Fibroblast of lung (primary cell): ENCODE data around the gene RARG. TPM values are rescaled to one million over a fixed set of nuclear protein-coding genes. Genes with fewer than 3 reads are reported as not detected.
A peak's percentile ranks its signal among the peaks of the same experiment; 100 is the strongest.

ENCODE experiments used
- DNase-seq, 2 donors: peaks; one replicate each; pipeline versions ENCODE4 v3.0.0 to v3.0.0-alpha.2; 2010; ENCODE audit warnings: low read depth in 2 of 2
- H2AFZ ChIP-seq: 2 replicates; pipeline ENCODE4 v1.5.1; 2012; ENCODE audit warnings: low read length, control low read depth, inconsistent platforms
- H3K27ac ChIP-seq: 2 replicates; pipeline ENCODE4 v1.5.1; 2011; ENCODE audit warnings: low read length, control low read depth; ENCODE audit not compliant: insufficient read depth
- H3K27me3 ChIP-seq: 2 replicates; pipeline ENCODE4 v1.5.1; 2011; ENCODE audit warnings: mild to moderate bottlenecking, low read length; ENCODE audit not compliant: control insufficient read depth, insufficient read depth
- H3K36me3 ChIP-seq: 2 replicates; pipeline ENCODE4 v1.5.1; 2011; ENCODE audit warnings: low read length; ENCODE audit not compliant: control insufficient read depth, insufficient read depth
- H3K4me1 ChIP-seq: 2 replicates; pipeline ENCODE4 v1.5.1; 2011; ENCODE audit warnings: low read length; ENCODE audit not compliant: control insufficient read depth, insufficient read depth; ENCODE audit errors: extremely low read depth
- H3K4me2 ChIP-seq: 2 replicates; pipeline ENCODE4 v1.5.1; 2011; ENCODE audit warnings: low read length, control low read depth; ENCODE audit not compliant: insufficient read depth; ENCODE audit errors: extremely low read depth
- H3K4me3 ChIP-seq, 4 experiments: fragments of 200-600 bp in 1 of 4; sonication (generic) in 1 of 4; replicated peaks in 1 of 4; 2 replicates each; pipeline ENCODE4 v1.5.1; 2011 to 2016; ENCODE audit warnings: low read length in 4 of 4, low read depth in 3 of 4, mild to moderate bottlenecking in 3 of 4, control low read depth in 2 of 4, inconsistent platforms in 1 of 4, mixed read lengths in 1 of 4; ENCODE audit not compliant: insufficient read depth in 1 of 4; ENCODE audit errors: control extremely low read depth in 1 of 4
- H3K79me2 ChIP-seq: 2 replicates; pipeline ENCODE4 v1.5.1; 2012; ENCODE audit warnings: mild to moderate bottlenecking, low read length, inconsistent platforms; ENCODE audit not compliant: control insufficient read depth, insufficient read depth
- H3K9ac ChIP-seq: 2 replicates; pipeline ENCODE4 v1.5.1; 2011; ENCODE audit warnings: mild to moderate bottlenecking, low read length, control low read depth; ENCODE audit not compliant: insufficient read depth
- H3K9me3 ChIP-seq: 2 replicates; pipeline ENCODE4 v1.5.1; 2012; ENCODE audit warnings: low read depth, low read length; ENCODE audit not compliant: control insufficient read depth, insufficient read depth
- H4K20me1 ChIP-seq: 2 replicates; pipeline ENCODE4 v1.5.1; 2011; ENCODE audit warnings: low read length; ENCODE audit not compliant: control insufficient read depth, insufficient read depth; ENCODE audit errors: extremely low read depth
- EZH2 ChIP-seq: IDR thresholded peaks from 2 replicates; pipeline ENCODE4 v1.5.1; 2012; ENCODE audit warnings: low read length, control low read depth, mild to moderate bottlenecking; ENCODE audit errors: missing control alignments
- polyA plus RNA-seq, 2 donors: library from polyadenylated mRNA; depleted of rRNA in 1 of 2; stranded (reverse) in 1 of 2; unstranded in 1 of 2; fragments of >200 nt; gene quantifications; 2 replicates each; pipeline ENCODE4 v1.2.1, GENCODE V29; 2011 to 2012; ENCODE audit warnings: missing spikeins in 1 of 2
- total RNA-seq: library from RNA; depleted of rRNA; stranded (reverse); fragments of >200 nt; gene quantifications from 2 replicates; pipeline ENCODE4 v1.2.1, GENCODE V29; 2014
- TF ChIP-seq, protein P1 (sequence below), 2 donors: IDR thresholded peaks in 1 of 2; conservative IDR thresholded peaks in 1 of 2; 1 replicate in 1 of 2; 2 replicates in 1 of 2; pipeline ENCODE4 v1.5.1; 2011 to 2012; ENCODE audit warnings: low read length in 2 of 2, control low read depth in 1 of 2, inconsistent platforms in 1 of 2, low read depth in 1 of 2, mild to moderate bottlenecking in 1 of 2

RARG gene
- total and polyA plus RNA-seq, 2 donors (not counting 1 experiment from before 2014, with no cell fraction given), result 30.4 to 51.4 TPM

DNA sequence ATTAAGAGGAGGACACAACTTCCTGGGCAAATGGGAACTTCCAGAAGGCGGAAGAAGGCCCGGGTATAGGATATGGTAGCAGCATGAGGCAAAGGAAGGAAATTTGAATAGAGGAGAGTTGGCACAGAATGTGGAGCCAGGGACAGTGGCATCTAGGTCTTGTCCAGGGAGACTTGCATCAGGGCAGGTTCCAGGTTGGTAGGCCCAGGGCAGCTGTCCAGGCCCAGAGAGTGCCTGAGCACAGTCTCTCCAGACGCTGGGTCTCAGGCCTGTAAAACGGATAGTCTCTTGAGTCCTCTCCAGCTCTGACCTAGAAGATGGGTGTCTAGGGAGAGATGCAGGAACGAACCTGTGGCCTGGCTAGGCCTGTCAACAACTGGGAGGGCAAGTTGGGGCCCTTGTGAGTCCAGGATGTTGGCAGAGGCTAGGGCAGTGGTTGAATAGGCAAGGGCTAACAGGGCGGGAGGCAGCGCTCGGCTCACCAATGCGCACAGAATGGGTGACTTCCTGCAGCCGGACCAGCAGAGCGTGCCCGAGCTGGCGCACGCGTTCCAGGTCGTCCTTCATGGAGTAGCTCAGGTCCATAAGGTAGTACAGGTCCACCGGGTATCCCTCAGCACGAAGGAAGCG is 34.9 kb downstream of the RARG start:
- Histone ChIP-seq H3K4me2 (no peak overlapping the region), H2AFZ (no peak overlapping the region), H3K27me3 (no peaks in the 10 kb centered on the region), H3K79me2 (no peaks in the 10 kb centered on the region), H3K9me3 (no peaks in the 10 kb centered on the region), H3K4me1 (no peaks in the 10 kb centered on the region), H4K20me1 (no peaks in the 10 kb centered on the region), H3K9ac (no peak overlapping the region), H3K36me3 (no peaks in the 10 kb centered on the region), H3K27ac (no peak overlapping the region), H3K4me3 (no peak overlapping the region)
- no peak for DNase-seq
- no peak for TF ChIP-seq EZH2
- TF ChIP-seq, protein P1, sequence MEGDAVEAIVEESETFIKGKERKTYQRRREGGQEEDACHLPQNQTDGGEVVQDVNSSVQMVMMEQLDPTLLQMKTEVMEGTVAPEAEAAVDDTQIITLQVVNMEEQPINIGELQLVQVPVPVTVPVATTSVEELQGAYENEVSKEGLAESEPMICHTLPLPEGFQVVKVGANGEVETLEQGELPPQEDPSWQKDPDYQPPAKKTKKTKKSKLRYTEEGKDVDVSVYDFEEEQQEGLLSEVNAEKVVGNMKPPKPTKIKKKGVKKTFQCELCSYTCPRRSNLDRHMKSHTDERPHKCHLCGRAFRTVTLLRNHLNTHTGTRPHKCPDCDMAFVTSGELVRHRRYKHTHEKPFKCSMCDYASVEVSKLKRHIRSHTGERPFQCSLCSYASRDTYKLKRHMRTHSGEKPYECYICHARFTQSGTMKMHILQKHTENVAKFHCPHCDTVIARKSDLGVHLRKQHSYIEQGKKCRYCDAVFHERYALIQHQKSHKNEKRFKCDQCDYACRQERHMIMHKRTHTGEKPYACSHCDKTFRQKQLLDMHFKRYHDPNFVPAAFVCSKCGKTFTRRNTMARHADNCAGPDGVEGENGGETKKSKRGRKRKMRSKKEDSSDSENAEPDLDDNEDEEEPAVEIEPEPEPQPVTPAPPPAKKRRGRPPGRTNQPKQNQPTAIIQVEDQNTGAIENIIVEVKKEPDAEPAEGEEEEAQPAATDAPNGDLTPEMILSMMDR (conservative IDR thresholded peaks at IDR 0.05 in 1 of 2, IDR thresholded peaks at IDR 0.05 in 1 of 2; ENCODE audit: low read depth in 1 of 2, low read length in 2 of 2), result no peak

DNA sequence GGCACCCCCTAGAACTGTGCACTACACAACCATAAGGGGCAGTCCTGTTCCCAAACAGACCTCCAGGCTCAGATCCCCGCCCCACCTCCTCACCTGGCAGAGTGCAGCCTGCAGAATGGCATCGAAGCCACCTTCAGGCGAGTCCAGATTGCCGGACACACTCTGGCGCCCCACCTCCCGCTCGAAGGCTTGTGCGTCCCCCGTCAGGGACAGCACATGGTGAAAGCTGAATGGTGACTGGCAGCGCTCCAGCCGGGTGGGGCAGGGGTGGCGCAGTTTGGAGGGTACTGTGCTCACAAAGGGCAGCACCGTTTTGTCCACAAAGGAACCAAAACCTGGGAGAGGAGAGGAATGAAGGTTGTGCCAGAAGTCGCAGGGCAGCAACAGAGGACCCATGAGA is 35.5 kb downstream of the RARG start:
- Histone ChIP-seq H3K4me1 (no peaks in the 10 kb centered on the region), H2AFZ (no peak overlapping the region), H3K79me2 (no peaks in the 10 kb centered on the region), H3K4me3 (no peak overlapping the region), H3K4me2 (no peak overlapping the region), H3K27ac (no peak overlapping the region), H3K27me3 (no peaks in the 10 kb centered on the region), H3K36me3 (peaks cover 4% of the 10 kb centered on the region), H4K20me1 (no peaks in the 10 kb centered on the region), H3K9me3 (no peaks in the 10 kb centered on the region), H3K9ac (no peak overlapping the region)
- TF ChIP-seq, protein P1 (conservative IDR thresholded peaks at IDR 0.05 in 1 of 2, IDR thresholded peaks at IDR 0.05 in 1 of 2; ENCODE audit: low read depth in 1 of 2, low read length in 2 of 2), result no peak
- TF ChIP-seq EZH2, result no peak
- no peak for DNase-seq

DNA sequence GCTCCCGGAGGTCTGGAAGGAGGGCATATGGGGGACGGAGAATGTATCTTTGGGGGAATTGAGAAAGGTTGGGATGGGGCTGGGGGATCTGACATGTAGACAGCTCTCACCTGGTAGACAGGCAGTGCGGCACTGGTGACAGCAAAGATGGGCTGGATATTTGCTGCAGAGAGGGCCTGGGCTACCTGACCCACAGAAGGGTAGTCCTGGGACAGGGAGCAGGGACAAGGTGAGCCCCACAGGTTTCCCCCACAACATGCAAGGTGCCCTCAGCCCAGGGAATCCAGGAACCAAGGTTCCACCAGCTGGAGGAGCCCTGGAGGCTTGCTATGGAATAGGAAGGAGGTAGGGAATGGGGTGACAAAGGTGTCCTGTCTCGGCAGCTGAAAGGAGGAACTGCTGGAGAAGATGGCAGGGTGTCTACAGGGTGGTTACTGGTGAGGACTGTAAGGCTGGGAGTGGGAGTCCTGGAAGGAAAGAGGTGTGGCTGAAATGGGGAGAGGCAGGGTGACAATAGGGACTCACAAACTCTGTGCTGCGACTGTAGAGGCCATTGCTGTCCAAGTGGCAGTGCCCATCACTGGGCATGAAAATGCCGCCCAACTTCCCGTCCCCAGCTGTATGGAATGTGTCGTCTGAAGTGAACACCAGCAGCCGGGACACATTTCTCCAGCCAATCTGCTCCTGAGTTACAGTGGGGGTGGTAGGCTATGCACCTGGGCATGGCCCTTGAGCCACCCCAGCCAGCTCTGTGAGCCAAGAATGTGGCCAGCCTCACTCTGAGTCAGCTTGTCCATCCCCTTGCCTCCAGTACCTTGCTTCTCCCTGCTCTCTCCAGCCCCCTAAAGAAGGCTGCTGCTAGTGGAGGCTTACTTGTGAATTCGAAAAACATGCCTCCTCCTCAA is 36.2 kb downstream of the RARG start:
- Histone ChIP-seq H3K4me2 (no peak overlapping the region), H3K27me3 (no peaks in the 10 kb centered on the region), H3K9ac (no peak overlapping the region), H3K36me3 (peaks cover 5% of the 10 kb centered on the region), H4K20me1 (no peaks in the 10 kb centered on the region), H3K9me3 (no peaks in the 10 kb centered on the region), H3K4me1 (no peaks in the 10 kb centered on the region), H3K4me3 (no peak overlapping the region), H3K79me2 (no peaks in the 10 kb centered on the region), H2AFZ (no peak overlapping the region), H3K27ac (no peak overlapping the region)
- peak in 1 of 2 donors; percentile 32 for DNase-seq
- TF ChIP-seq, protein P1 (conservative IDR thresholded peaks at IDR 0.05 in 1 of 2, IDR thresholded peaks at IDR 0.05 in 1 of 2; ENCODE audit: low read depth in 1 of 2, low read length in 2 of 2), result no peak
- no peak for TF ChIP-seq EZH2
